Measurements from ENCODE around the gene KLK7. TPM values are rescaled to one million over a fixed set of nuclear protein-coding genes. Genes with fewer than 3 reads are reported as not detected.

Gene KLK7
- total RNA-seq, 2 experiments from 2014 or later, result not detected

GRCh38 chr19:50947123-50947522 is 36.6 kb downstream of the KLK7 start:
- no peak for ATAC-seq

GRCh38 chr19:50944795-50945194 is 38.9 kb downstream of the KLK7 start:
- POLR2A ChIA-PET, result no interaction called here
- H3K4me1 Mint-ChIP-seq (ENCODE audit: low read depth), result no peaks in the 10 kb centered on the region

More at GRCh38 chr19:50947123-50947522, 36.6 kb downstream of the KLK7 start:
- Mint-ChIP-seq H3K27ac (no peak overlapping the region), H3K9me3 (no peaks in the 10 kb centered on the region), H3K27me3 (peaks cover 19% of the 10 kb centered on the region), H3K4me3 (no peak overlapping the region), H3K4me1 (ENCODE audit: low read depth) (no peaks in the 10 kb centered on the region), H3K36me3 (ENCODE audit: low read depth) (no peaks in the 10 kb centered on the region)
- intact Hi-C loops (cut with micrococcal nuclease), result no loop called here
- POLR2A ChIA-PET, result no interaction called here
- DNase-seq, result no peak
- CTCF ChIA-PET, result no interaction called here
- no peak for TF ChIP-seq CTCF (IDR thresholded peaks at IDR 0.05)

GRCh38 chr19:50943074-50943828 is 40.5 kb downstream of the KLK7 start:
- TF ChIP-seq CTCF (IDR thresholded peaks at IDR 0.05), result no peak
- peaks cover 21% of the 10 kb centered on the region for H3K27me3 Mint-ChIP-seq
- no peak overlapping the region for H3K4me3 Mint-ChIP-seq
- H3K9me3 Mint-ChIP-seq, result peaks cover 2% of the 10 kb centered on the region
- ATAC-seq (no peak), DNase-seq (no peak)
- H3K36me3 Mint-ChIP-seq (ENCODE audit: low read depth), result no peaks in the 10 kb centered on the region
- intact Hi-C loops (cut with micrococcal nuclease), result no loop called here
- no peak overlapping the region for H3K27ac Mint-ChIP-seq
- ChIA-PET POLR2A (no interaction called here), CTCF (no interaction called here)
- no peaks in the 10 kb centered on the region for H3K4me1 Mint-ChIP-seq (ENCODE audit: low read depth)

More at GRCh38 chr19:50944795-50945194, 38.9 kb downstream of the KLK7 start:
- DNase-seq (no peak), ATAC-seq (no peak)
- intact Hi-C loops (cut with micrococcal nuclease), result no loop called here
- CTCF ChIA-PET, result interaction anchor here (1.2 kb wide), 1 partner anchor 23 kb away, joined by 3 read pairs; no protein-coding TSS in a partner anchor
- H3K27ac Mint-ChIP-seq, result no peak overlapping the region
- no peak for TF ChIP-seq CTCF (IDR thresholded peaks at IDR 0.05)
- H3K27me3 Mint-ChIP-seq, result peaks cover 26% of the 10 kb centered on the region
- no peaks in the 10 kb centered on the region for H3K36me3 Mint-ChIP-seq (ENCODE audit: low read depth)
- H3K9me3 Mint-ChIP-seq, result peaks cover 2% of the 10 kb centered on the region
- H3K4me3 Mint-ChIP-seq, result no peak overlapping the region

GRCh38 chr19:50939596-50939995 is 44.1 kb downstream of the KLK7 start:
- no peak overlapping the region for H3K4me3 Mint-ChIP-seq
- intact Hi-C loops (cut with micrococcal nuclease), result no loop called here
- H3K4me1 Mint-ChIP-seq (ENCODE audit: low read depth), result no peaks in the 10 kb centered on the region
- no peaks in the 10 kb centered on the region for H3K36me3 Mint-ChIP-seq (ENCODE audit: low read depth)
- DNase-seq (no peak), ATAC-seq (no peak)
- H3K27ac Mint-ChIP-seq, result no peak overlapping the region
- peaks cover 28% of the 10 kb centered on the region for H3K27me3 Mint-ChIP-seq
- CTCF ChIA-PET, result interaction anchor here (0.7 kb wide), 1 partner anchor 18 kb away, joined by 4 read pairs; no protein-coding TSS in a partner anchor
- TF ChIP-seq CTCF (IDR thresholded peaks at IDR 0.05), result no peak
- POLR2A ChIA-PET, result no interaction called here
- H3K9me3 Mint-ChIP-seq, result peaks cover 2% of the 10 kb centered on the region

- DNase-seq (no peak), ATAC-seq (no peak)
- TF ChIP-seq CTCF (IDR thresholded peaks at IDR 0.05), result no peak
- ChIA-PET CTCF (interaction anchor here (1.1 to 4.4 kb wide), 2 partner anchors 11 to 161 kb away, joined by 5 to 26 read pairs; no protein-coding TSS in a partner anchor), POLR2A (no interaction called here)
- intact Hi-C loops (cut with micrococcal nuclease), result no loop called here
- H3K9me3 Mint-ChIP-seq, result no peaks in the 10 kb centered on the region
- peaks cover 35% of the 10 kb centered on the region for H3K27me3 Mint-ChIP-seq
- no peak overlapping the region for H3K27ac Mint-ChIP-seq
- H3K4me1 Mint-ChIP-seq (ENCODE audit: low read depth), result no peaks in the 10 kb centered on the region
- no peaks in the 10 kb centered on the region for H3K36me3 Mint-ChIP-seq (ENCODE audit: low read depth)
- no peak overlapping the region for H3K4me3 Mint-ChIP-seq
Measured at GRCh38 chr19:50933640-50934039, 50.1 kb downstream of the KLK7 start.
